ENCODE measurements around the gene SLC38A1. TPM values are rescaled to one million over a fixed set of nuclear protein-coding genes. Genes with fewer than 3 reads are reported as not detected.
A peak's percentile ranks its signal among the peaks of the same experiment; 100 is the strongest.

The SLC38A1 gene
- total and polyA plus RNA-seq, 12 donors: 32.0 to 221 (median 140) TPM

DNA sequence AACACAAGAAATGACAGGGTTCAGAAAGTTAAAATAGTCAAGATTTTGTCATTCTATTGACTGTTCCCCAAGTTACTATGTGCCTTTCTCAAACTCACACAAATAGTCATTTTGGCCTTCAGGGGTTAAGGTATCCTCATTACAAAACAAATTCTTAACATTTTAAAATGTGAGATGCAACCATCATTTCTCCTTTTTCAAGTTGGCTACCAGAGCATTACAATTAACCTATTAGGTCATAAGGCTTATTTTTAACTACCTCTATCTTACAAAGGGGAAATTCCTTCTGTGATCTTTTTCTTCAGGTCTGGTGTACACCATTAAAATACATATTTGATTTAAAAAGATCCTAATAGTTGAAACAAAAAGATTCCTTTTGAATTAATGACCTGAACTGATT is 61.2 kb downstream of the SLC38A1 start:
- intact Hi-C loops (cut with DNase I): loop anchor here in 4 of 10 donors (2.0 to 5.0 kb wide), 3 partner anchors 60 to 455 kb away; partner anchors contain the start of gene SLC38A1 (in 4 of the 4)
- no peak for TF ChIP-seq CTCF (IDR thresholded peaks at IDR 0.05)
- H3K36me3 ChIP-seq: peaks cover 0 to 33% (median 8%) of the 10 kb centered on the region in 9 donors
- no peak for DNase-seq
- H3K4me3 ChIP-seq: no peak overlapping the region
- H3K27me3 ChIP-seq: no peaks in the 10 kb centered on the region
- H3K4me1 ChIP-seq: peaks cover 0 to 73% (median 33%) of the 10 kb centered on the region in 9 donors
- ATAC-seq: no peak
- H3K27ac ChIP-seq: peak overlapping the region in 5 of 10 donors; percentile 22 to 73 (median 42)
- no peaks in the 10 kb centered on the region for H3K9me3 ChIP-seq

DNA sequence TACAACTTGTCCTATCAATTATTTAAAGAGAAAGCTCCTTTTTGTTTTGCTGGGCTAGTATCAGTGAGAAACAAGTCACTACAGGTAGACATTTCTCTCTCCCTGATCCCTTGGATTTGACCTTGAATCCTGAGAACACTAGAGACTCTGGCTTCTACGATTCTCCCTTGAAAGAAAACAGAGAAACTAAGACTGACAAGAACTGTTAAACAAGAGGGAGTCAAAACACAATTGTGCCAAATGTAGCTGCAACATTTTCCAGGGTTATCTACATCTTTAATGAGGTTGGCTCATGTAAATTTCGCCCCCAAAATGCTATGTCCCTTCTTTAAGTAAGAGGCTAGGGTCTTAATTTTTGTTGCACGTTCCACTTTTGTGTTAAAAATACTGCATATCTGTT is 62.4 kb downstream of the SLC38A1 start:
- intact Hi-C loops (cut with DNase I): loop anchor here in 4 of 10 donors (2.0 to 5.0 kb wide), 3 partner anchors 61 to 456 kb away; partner anchors contain the start of gene SLC38A1 (in 3 of the 4)
- Histone ChIP-seq H3K36me3 (peaks cover 0 to 44% (median 8%) of the 10 kb centered on the region in 9 donors), H3K4me3 (no peak overlapping the region), H3K9me3 (no peaks in the 10 kb centered on the region), H3K27me3 (no peaks in the 10 kb centered on the region), H3K27ac (peak overlapping the region in 4 of 10 donors; percentile 8 to 73 (median 16)), H3K4me1 (peaks cover 0 to 63% (median 33%) of the 10 kb centered on the region in 9 donors)
- no peak for DNase-seq
- no peak for TF ChIP-seq CTCF (IDR thresholded peaks at IDR 0.05)
- ATAC-seq: no peak
- 39 to 57% methylated on average over 3 of the region's 3 CpGs for WGBS, 2 donors

DNA sequence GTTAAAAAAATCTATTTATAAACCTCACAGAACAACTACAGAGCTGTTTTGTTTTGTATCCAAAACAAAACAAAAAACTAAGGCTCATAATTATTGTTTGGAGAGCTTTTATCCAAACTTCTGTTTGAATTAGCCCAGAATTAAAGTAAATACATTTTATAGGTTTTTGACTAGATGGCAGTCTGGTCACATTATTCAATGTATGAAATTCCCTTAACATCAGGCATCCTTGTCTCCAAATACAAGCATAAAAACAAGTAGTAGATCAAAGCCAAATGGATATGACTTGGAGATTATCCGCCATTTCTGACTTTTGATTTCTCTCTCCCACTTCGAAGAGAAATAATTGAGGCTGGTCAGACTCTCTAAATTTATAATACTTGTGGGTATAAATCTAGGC is 63.5 kb downstream of the SLC38A1 start:
- Histone ChIP-seq H3K4me3 (no peak overlapping the region), H3K27ac (peak overlapping the region in 2 of 10 donors; percentile 22 to 73), H3K36me3 (peaks cover 0 to 50% (median 8%) of the 10 kb centered on the region in 9 donors), H3K9me3 (no peaks in the 10 kb centered on the region), H3K4me1 (peaks cover 0 to 51% (median 26%) of the 10 kb centered on the region in 9 donors), H3K27me3 (no peaks in the 10 kb centered on the region)
- ATAC-seq (no peak), DNase-seq (no peak)
- WGBS, 2 donors: 45 to 70% methylated on average over 2 of the region's 2 CpGs
- TF ChIP-seq CTCF (IDR thresholded peaks at IDR 0.05): peak in 3 of 9 donors; percentile 7 to 27 (median 11)
- intact Hi-C loops (cut with DNase I): loop anchor here in 3 of 10 donors (5.0 kb wide), 2 partner anchors 62 to 457 kb away; partner anchors contain the start of gene SLC38A1 (in 2 of the 3)

- no peak overlapping the region for H3K27ac ChIP-seq
- no peaks in the 10 kb centered on the region for H3K9me3 ChIP-seq
- TF ChIP-seq CTCF (IDR thresholded peaks at IDR 0.05): no peak
- H3K4me1 ChIP-seq: peaks cover 0 to 19% (median 7%) of the 10 kb centered on the region in 9 donors
- 88 to 90% methylated on average over 5 of the region's 5 CpGs for WGBS, 2 donors
- no peaks in the 10 kb centered on the region for H3K27me3 ChIP-seq
- peaks cover 0 to 75% (median 17%) of the 10 kb centered on the region in 9 donors for H3K36me3 ChIP-seq
- ATAC-seq (no peak), DNase-seq (no peak)
- no peak overlapping the region for H3K4me3 ChIP-seq
- intact Hi-C loops (cut with DNase I): loop anchor here in 1 of 10 donors (5.0 kb wide), 1 partner anchor 161 kb away; no protein-coding TSS in a partner anchor
Observed at GRCh38 chr12:46201284-46201789, 67.5 kb downstream of the SLC38A1 start.
